PFSK-1 (cell line): ENCODE measurements around the gene CHRNG.

Experiments used
- REST ChIP-seq, 2 experiments: IDR thresholded peaks; 2 replicates each; pipeline versions ENCODE4 v1.6.1 to v1.8.0; 2011 to 2012; ENCODE audit warnings: low read depth in 2 of 2, low read length in 2 of 2, control low read depth in 1 of 2, inconsistent platforms in 1 of 2, mild to moderate bottlenecking in 1 of 2, moderate library complexity in 1 of 2; ENCODE audit not compliant: insufficient read depth in 1 of 2
- TAF1 ChIP-seq: IDR thresholded peaks from 2 replicates; pipeline ENCODE4 v1.6.1; 2012; ENCODE audit warnings: low read length, control low read depth, borderline replicate concordance; ENCODE audit not compliant: insufficient read depth

DNA sequence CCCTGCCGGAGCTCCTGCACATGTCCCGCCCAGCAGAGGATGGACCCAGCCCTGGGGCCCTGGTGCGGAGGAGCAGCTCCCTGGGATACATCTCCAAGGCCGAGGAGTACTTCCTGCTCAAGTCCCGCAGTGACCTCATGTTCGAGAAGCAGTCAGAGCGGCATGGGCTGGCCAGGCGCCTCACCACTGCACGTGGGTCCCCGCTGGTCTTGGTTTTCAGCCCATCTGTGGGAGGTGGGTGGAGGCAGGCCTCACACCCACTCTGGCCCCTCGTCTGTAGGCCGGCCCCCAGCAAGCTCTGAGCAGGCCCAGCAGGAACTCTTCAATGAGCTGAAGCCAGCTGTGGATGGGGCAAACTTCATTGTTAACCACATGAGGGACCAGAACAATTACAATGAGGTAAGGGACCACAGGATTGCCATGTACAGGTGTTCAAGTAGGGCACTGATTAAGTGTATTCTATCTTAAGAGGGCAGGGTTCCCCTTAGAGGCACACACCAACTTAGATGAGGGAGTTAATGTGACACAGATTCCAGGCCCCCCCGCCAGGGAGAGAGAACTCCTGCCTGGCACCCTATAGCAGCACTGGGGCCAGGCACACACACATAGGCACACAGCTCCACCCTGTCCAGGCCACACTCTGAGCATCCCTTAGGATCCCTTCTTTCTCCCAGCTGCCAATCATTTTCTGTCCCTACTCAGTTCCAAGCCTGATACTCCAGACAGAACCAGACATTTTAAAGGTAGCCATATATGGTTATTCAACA is 5.4 kb upstream of the CHRNG start:
- TF ChIP-seq REST (IDR thresholded peaks at IDR 0.05; ENCODE audit: insufficient read depth in 1 of 2, low read depth in 2 of 2, low read length in 2 of 2) (no peak), TAF1 (no peak)
